ENCODE measurements around the gene YPEL2. TPM values are rescaled to one million over a fixed set of nuclear protein-coding genes. Genes with fewer than 3 reads are reported as not detected.

The YPEL2 gene
- total RNA-seq, 1 experiment from 2014 or later = 0.15 TPM

GRCh38 chr17:59355702-59356325 lies 24.4 kb downstream of the YPEL2 start:
- no peak for DNase-seq (ENCODE audit: extremely low read depth, low read depth)

DNA sequence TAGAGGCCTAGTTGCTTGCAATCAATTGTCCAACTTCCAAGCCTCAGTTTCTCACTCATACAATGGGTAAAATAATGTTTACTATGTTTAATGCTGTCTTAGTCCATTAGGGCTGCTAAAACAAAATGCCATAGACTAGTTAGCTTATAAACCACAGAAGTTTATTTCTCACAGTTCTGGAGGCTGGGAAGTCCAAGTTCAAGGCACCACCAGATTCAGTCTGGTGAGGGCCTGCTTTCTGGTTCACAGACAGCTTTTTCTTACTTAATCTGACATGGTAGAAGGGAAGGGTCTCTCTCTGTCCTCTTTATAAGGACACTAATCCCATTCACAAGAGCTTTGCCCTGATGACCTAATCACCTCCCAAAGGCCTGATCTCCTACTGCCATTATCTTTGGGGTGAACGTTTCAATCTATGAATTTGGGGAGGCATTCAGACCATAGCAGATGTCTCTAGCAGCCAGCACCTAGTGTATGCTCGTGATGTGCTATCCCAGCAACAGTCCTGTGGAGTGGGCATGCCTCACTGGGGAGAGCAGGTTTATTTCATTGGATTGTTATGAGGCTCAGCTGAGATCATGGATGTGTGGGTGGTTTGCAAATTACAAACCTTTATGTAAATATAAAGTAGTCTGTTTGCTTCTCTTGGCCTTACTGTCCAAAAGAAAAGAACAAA lies 25.2 kb downstream of the YPEL2 start:
- no peak for DNase-seq (ENCODE audit: extremely low read depth, low read depth)

DNA sequence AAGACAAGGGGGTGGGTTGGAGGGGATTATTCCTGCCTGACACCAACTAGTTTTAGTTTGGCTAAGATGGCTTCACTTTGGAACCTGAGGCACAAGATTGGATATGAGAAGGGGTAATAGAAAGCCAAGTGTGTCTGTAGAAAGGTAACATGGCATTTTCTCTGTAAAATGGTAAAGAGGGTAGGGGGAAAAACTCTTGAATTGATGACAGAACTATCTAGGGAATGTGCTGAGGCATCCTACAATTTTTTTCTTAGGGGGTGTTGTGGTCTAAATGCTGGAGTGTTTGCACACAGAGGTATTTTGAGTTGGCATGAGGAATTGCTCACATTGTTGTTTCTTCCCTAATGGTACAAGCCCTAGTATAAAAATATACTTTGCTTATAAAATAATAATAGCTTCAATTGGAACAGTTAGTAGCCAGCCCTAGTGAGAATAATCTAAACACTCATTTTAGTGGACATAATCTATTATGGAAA lies 25.8 kb downstream of the YPEL2 start:
- no peak for DNase-seq (ENCODE audit: extremely low read depth, low read depth)

GRCh38 chr17:59357929-59358328 lies 26.5 kb downstream of the YPEL2 start:
- no peak for DNase-seq (ENCODE audit: extremely low read depth, low read depth)

- DNase-seq (ENCODE audit: extremely low read depth, low read depth) = peak; percentile 61
These were observed 29.9 kb downstream of the YPEL2 start for GRCh38 chr17:59361386-59361785.

DNA sequence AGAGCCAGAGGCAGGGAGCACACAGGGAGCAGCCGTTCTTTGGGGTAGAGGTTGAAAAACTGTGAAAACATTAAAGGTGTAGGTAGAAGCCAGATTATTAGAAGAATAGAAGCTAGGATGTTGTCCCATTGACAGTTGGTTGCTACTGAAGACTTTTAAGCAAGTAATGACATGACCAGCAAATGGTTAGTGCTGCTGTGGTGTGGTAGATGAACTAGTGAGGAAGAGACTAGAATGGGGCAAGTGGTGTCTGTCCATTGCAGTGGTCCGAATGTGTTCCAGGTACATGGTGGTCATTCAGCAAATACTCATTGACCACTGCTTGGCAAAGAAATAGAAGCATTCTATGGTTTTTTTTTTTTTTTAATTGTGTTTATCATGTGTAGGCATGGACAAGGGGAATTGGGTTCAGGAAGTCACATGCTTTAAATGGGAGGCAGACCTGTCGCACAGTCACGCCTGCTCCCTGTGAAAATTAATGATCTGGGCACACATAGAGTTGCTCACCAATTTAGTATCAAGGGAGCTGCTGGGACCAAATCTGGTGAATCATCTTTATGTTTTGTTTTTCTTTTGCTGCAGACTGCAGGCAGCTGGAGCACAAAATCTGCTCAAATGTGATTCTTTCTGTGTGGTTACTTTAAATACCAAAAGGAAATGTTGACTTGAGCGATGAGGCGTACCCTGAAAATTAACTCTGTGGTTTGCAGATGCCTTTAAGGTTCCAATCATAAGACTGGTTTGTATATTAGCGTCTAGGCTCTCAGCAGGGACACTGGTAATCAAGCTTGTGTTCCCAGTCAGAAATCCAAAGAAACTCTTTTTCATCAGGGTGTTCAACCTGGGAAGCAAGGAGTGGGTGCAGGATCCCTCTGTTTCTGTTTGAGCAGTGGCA lies 30.7 kb downstream of the YPEL2 start:
- no peak for DNase-seq (ENCODE audit: extremely low read depth, low read depth)

- no peak for DNase-seq (ENCODE audit: extremely low read depth, low read depth)
These were observed 31.4 kb downstream of the YPEL2 start for GRCh38 chr17:59362811-59363205.

DNA sequence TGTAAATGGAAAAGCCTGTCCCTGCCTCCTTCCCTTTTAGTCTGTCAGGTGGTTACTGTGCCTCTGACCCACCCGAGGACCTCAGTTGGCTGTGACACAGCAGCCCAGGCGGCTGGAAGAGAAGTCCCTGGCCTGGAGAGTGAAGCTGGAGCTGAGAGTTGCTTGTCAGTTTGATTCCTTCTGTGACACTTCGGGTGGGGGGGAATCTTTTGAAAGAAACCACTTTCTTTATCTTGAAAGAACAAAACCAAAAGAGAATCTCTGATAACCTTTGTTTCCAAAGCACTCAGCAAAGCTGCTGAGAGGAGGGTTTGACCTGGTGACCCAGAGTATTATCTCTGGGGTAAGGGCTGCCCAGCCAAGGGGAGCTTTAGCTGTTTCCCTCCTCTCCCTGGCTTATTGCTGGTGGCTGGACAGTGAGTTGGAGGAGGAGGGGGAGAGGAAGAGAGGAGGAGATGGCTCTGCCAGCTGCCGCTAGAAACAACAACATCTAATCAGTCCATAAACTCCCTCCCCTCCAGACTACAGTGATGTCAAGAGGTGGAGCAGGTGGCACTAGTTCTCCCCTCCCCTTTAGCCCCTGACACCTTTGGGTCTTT lies 34.0 kb downstream of the YPEL2 start:
- no peak for DNase-seq (ENCODE audit: extremely low read depth, low read depth)

GRCh38 chr17:59366040-59366757 lies 34.7 kb downstream of the YPEL2 start:
- DNase-seq (ENCODE audit: extremely low read depth, low read depth) = no peak

DNA sequence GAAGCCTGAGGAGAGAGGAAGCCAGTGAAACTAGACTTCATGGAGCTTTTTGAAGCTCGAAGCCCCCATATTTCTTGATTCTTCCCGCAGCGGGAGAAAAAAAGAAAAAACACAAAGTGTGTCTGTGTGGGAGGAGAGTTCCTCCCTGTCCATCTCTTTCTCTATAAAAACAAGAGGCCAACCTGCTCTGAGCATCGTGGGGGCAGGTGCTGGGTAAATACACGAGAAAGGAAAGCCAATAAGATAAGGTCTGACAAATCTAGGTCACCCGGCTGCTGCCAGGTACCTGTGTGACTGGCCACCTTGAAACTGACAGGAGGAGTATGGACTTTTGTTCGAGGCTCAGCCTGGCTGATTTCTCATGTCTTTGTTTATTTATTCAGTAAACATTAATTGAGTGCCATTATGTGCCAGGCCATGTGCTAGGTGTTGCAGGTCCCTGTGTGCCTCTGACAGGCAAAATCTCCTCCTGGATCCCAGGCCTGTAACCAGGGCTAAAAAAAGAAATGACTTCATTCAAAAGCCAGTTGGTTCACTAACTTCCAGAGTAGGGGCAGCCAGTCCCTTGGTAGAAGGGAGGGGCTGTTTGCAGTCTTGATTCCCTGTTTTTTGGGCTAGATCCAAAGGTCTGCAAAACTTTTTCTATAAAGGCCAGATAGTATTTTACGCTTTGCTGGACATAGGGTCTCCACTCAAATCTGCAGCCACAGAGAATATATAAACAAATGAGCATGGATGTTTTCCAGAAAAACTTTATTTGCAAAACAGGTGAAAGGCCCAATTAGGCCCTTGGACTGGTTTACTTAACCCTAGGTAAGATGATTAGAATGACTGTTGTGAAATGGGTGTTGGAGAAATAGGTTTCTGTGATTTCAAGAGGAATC lies 35.6 kb downstream of the YPEL2 start:
- no peak for DNase-seq (ENCODE audit: extremely low read depth, low read depth)

DNA sequence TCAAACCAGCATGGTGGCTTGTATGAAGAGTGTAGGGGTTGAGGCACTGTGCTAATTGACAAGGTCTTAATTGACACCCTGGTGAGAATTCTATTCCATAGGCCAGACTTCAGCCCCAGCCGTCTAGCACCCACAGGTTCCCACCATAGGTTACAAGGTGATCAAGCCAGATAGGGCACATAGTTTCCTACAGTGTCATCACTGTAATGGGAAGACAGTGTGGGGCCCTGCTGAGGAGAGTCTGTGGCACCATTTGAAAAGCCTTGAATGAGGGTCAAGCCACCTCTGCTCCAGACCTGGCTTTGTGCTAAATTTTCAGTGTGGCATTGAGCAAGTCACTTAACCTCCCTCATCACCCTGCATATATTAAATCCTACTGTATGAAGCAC lies 36.2 kb downstream of the YPEL2 start:
- DNase-seq (ENCODE audit: extremely low read depth, low read depth) = no peak

DNA sequence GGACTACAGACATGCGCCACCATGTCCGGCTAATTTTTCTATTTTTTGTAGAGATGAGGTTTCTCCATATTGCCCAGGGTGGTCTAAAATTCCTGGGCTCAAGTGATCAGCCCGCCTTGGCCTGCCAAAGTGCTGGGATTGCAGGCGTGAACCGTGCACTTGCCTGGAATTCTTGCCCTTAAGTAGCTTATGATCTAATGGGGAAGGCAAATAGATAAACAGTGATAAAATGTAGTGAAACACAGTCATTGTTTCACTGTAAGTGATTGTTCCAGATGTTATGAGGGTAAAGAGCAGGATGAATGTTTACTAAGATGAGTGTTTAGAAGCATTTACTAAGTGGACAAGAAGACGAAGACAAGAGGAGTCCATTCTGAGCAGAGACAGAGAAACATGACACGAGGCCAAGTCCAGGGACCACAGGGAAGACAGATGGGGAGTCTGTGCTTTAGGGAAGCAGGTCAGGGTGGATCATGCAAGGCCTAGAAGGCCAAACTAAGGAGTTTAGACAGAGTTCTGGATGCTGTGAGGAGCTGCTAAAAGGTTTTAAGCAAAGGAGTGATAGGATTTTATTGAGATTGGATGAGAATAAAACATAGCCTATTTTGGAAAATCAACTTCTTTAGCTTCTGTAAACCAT lies 36.9 kb downstream of the YPEL2 start:
- DNase-seq (ENCODE audit: extremely low read depth, low read depth) = no peak

DNA sequence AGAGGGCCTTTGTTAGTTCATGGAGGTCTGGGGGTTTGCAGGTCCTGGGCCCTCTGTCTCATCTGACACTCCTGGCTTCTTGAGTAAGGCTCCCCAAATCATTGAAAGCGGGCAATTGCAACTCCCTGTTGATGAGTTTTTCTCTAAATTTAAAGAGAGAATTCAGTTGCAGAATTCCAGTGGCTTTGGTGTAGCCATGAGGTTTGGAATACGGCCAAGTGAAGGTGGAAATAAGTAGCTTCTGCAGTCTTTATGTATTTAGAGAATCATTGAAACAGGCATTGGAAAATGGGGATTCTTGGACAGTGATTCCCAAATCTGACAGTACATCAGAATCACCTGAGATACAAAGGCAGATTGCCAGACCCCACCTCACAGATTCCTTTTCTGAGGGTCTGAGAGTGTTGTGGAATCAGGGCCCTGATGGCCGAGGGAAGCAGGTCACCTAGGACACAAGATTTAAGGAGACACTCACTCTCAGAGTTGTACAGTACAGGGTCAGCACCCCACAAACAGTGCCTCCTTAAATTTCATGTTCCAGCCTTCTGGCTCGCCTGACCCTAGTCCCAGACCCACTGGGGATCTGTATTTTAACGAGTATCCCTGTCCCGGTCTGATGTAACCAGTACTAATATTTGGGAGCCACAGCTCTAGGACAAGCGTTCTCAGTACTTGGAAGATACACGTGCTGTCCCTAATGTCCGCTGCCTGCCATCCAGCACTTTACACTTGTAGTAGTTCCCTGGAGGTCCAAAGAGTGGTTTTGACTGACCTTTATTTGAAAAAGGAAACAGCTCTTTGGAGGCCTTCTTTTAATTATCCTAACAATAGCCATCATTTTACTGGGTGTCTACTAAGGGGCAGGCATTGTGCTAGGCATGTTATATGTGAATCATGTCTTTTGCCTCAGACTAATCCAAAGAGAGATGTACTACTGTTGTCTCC lies 37.8 kb downstream of the YPEL2 start:
- DNase-seq (ENCODE audit: extremely low read depth, low read depth) = no peak

- DNase-seq (ENCODE audit: extremely low read depth, low read depth) = no peak
These were observed 39.3 kb downstream of the YPEL2 start for GRCh38 chr17:59370593-59371299.

GRCh38 chr17:59371416-59372100 lies 40.1 kb downstream of the YPEL2 start:
- DNase-seq (ENCODE audit: extremely low read depth, low read depth) = no peak

- no peak for DNase-seq (ENCODE audit: extremely low read depth, low read depth)
These were observed 40.8 kb downstream of the YPEL2 start for GRCh38 chr17:59372138-59372751.

Data from NCI-H460 (cell line).